ENCODE measurements around the gene TRIM37.
A peak's percentile ranks its signal among the peaks of the same experiment; 100 is the strongest.
"Not testable (repeated sequence)": the region's sequence is repeated elsewhere in the genome, so short reads cannot be mapped to it uniquely, and the experiment has no call there.

TRIM37 gene, protein sequence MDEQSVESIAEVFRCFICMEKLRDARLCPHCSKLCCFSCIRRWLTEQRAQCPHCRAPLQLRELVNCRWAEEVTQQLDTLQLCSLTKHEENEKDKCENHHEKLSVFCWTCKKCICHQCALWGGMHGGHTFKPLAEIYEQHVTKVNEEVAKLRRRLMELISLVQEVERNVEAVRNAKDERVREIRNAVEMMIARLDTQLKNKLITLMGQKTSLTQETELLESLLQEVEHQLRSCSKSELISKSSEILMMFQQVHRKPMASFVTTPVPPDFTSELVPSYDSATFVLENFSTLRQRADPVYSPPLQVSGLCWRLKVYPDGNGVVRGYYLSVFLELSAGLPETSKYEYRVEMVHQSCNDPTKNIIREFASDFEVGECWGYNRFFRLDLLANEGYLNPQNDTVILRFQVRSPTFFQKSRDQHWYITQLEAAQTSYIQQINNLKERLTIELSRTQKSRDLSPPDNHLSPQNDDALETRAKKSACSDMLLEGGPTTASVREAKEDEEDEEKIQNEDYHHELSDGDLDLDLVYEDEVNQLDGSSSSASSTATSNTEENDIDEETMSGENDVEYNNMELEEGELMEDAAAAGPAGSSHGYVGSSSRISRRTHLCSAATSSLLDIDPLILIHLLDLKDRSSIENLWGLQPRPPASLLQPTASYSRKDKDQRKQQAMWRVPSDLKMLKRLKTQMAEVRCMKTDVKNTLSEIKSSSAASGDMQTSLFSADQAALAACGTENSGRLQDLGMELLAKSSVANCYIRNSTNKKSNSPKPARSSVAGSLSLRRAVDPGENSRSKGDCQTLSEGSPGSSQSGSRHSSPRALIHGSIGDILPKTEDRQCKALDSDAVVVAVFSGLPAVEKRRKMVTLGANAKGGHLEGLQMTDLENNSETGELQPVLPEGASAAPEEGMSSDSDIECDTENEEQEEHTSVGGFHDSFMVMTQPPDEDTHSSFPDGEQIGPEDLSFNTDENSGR

DNA sequence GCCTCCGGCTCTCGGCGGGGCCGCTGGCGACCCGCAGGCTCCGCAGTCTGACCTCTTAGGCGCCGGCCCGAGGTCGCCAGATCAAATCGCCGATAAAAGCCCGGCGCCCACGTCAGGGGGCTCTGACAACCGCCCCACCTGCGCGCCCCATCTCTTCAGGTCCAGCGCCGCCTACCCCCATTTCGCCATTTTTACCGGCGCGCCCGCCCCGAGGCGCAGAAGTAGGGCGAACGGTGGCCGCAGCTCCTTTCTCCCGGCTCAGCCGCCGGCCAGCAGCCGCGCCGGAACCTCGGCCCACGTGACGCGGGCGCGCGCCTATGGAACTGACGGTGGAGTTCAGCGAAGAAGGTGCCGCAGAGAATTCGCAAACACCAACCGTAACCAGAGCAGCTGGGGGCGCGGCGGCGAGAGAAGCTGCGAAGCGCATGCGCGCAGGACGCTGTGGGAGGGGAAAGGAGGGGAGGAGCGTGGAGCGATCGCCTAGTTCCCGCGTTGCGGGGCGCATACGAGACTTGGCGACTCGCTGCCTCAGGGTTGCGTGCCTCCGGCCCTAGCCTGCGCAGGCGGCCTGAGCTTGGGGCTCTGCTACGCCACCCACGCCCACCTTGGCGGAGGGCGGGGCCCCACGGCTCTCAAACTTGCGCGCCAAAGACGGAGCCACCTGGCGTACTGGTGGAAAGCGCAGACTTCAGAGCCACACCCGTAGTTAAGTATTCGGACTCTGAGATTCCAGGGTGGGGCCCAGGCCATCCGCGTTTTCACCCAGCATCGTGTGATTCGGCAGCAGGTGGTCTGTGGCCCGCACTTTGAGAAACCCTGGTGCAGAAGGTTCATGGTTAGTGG is at the start of gene TRIM37:
TRIM37 (minus strand) TSS at position 418 of the 843 bp plus-strand sequence. CDS start 419 bp downstream, outside the sequence.
- peak; percentile 98 to 99 for DNase-seq (ENCODE audit: low read depth in 2 of 2)

DNA sequence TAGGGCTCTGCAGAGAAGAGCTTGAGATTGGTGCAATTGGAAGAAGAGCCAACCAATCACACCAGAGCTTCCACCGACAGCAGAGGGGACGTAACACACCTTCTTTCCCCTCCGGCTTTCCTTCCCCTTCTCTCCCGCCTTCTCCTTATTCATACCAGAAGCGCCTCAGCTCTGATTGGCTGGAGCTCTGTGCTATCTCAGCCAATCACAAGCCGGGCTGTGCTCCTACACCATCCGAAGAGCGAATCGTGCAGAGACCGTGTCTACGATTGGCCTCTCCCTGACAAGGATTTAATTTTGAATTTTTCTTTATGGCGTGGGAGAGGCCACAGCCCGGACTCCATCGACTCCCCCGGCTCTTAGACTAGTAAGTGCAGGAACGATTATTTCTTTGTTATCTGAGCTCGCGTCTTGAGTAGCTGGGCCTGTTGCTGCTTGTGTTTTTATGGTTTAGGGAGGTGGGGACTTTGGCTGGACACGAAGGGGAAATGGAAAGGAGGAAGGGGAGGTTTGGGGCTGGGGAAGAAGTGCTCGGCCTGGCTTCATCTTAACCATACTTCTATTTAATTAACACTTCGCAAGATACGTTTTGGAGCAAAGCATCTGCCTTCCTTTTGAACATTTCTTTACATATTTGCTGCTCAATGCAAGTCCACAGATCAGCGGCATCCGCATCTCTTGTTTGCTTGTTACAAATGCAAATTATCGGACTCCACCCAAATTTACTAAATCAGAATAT is 48.9 kb upstream of the TRIM37 start, which contains the start of gene PRR11:
PRR11 (plus strand) TSS at position 308 of the 739 bp plus-strand sequence. CDS start 14,007 bp downstream, outside the sequence.
- DNase-seq (ENCODE audit: low read depth in 2 of 2) = peak; percentile 90 to 92

GRCh38 chr17:59154721-59155438 is 48.2 kb upstream of the TRIM37 start, which contains the start of gene SKA2:
SKA2 (minus strand) TSS chr17:59155186; CDS start chr17:59155163, 23 bp downstream.
- DNase-seq (ENCODE audit: low read depth in 2 of 2) = peak; percentile 96

DNA sequence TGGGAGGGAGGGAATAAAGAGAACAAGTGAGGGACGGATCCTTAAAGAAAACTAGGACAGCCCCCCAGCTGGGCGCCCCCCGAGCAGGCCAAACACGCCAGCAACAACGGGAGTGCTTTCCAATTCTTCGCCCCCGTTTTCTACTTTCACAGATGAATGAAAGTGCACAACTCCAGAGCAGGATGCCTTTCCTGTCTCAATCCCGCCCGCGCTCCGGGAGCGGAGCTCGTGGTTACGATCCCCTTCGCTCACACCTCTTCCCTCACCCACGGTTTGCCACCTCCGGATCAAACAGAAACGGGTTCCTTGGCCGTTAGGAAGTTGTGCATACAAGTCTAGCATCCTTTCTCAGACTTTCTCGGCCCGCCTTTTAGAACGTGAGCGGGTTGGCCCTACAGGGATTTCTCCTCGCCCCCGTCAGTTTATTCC is 47.6 kb upstream of the TRIM37 start:
- peak in 1 of 2 donors; percentile 7 for DNase-seq (ENCODE audit: low read depth in 2 of 2)

- DNase-seq (ENCODE audit: low read depth in 2 of 2) = no peak
These were observed 46.2 kb upstream of the TRIM37 start for GRCh38 chr17:59152925-59153324.

DNA sequence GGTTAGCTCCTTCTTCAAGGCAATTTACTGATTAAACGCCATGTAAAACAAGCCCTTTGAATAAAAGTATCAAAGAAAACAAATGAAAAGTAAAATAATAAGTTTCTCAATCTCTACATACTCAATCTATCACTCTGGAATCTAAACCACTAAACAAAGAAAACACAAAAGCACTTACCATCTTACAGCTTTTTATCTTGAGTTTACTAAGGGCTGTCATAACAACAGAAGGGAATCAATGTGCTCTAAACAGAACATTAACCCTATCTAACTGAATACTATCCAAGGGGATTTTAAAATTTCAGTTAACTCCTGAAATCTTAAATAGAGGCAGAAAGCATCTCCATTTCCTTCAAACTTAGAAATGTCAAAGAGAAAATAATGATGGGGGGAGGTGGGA is 44.9 kb upstream of the TRIM37 start:
- no peak for DNase-seq (ENCODE audit: low read depth in 2 of 2)

DNA sequence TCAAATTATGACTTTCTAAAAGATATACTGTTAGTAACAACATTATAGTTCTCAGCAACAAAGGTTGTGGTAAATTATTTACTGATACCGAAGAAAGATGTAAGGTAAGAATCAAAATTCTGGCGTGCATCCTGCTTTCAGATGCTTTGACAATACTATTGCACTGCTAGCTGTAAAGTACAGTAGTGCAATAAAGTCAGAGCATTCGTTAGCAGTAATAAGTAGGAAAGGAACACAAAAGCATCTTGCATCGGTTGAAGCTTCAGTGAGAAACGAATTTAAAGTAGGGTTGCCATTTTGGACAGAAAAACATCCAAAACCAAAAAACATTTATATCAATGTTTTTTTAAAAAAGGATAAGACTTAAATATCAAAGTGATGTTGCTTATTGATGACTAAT is 44.3 kb upstream of the TRIM37 start:
- no peak for DNase-seq (ENCODE audit: low read depth in 2 of 2)

DNA sequence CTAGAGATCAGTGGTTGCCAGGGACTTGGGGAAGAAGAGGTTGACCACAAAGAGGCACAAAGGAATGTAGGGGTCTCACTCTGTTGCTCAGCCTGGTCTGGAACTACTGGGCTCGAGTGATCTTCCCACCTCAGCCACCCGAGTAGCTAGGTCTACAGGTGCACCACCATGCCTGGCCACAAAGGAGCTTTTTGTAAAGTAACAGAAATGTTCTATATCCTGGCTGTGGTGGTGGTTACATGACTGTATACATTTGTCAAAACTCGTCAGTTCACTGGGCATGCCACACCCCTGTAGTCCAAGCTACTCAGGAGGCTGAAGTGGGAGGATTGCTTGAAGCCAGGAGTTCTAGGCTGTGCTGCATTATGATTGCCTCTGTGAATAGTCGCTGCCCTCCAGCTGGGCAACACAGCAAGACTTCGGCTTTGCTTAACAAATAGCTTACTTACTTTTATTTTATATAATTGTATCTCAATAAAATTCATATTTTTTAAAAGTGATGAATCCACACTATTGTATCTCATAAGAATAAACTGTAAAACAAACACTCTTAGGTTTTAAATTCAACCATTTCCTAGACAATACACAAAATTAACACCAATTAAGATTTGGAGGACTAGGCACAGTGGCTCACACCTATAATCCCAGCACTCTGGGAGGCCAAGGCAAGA is 43.3 kb upstream of the TRIM37 start:
- no peak for DNase-seq (ENCODE audit: low read depth in 2 of 2)

GRCh38 chr17:59149051-59149450 is 42.4 kb upstream of the TRIM37 start:
- no peak for DNase-seq (ENCODE audit: low read depth in 2 of 2)

DNA sequence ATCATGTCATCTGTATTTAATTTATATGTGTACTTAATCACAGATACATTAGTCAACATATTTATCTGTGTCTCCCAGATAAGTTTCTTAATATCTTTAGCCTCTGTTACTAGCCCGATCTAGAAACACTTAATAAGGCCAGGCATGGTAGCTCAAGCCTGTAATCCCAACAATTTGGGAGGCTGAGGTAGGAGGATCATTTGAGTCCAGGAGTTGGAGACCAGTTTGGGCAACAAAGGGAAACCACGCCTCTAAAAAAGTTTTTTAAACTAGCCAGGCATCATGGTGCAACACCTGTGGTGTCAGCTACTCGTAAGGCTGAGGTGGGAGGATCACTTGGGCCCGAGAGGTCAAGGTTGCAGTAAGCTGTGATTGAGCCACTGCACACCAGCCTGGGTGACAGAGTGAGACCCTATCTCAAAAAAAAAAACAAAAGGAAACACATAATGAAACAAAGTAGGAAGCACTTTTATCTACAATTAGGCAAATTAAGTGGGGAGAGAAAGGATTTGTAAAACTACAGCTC is 39.0 kb upstream of the TRIM37 start:
- DNase-seq (ENCODE audit: low read depth in 2 of 2) = no peak

GRCh38 chr17:59141860-59142259 is 35.2 kb upstream of the TRIM37 start:
- DNase-seq (ENCODE audit: low read depth in 2 of 2) = no peak

DNA sequence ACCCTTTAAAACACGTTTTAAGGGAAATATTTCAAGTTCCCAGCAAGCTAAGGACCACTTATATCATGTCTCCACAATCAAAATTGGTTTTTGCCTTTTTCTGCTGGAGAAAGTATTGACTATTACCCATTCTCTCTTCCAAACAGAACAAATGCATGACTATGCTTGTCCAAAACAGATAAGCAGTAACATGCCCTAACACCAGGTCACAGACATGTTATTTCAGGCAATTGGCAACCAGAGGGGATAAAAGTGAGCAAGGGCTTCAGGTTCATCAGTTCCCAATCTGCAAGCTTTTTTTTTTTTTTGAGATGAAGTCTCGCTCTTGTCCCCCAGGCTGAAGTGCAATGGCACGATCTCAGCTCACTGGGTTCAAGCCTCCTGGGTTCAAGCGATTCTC is 33.3 kb upstream of the TRIM37 start:
- DNase-seq (ENCODE audit: low read depth in 2 of 2) = no peak

DNA sequence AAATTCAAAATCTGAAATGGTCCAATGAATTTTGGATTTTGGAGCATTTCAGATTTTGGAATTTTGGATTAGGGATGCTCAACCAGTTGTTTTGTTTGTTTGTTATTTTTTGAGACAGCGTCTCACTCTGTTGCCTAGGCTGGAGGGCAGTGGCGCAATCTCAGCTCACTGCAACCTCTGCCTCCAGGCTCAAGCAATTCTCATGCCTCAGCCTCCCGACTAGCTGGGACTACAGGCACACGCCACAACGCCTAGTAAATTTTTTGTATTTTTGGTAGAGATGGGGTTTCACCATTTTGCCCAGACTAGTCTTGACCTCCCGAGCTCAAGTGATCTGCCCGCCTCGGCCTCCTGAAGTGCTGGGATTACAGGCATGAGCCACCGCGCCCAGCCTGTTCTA is 31.7 kb upstream of the TRIM37 start:
- DNase-seq (ENCODE audit: low read depth in 2 of 2) = not testable (repeated sequence)

GRCh38 chr17:59131131-59131530 is 24.5 kb upstream of the TRIM37 start:
- no peak for DNase-seq (ENCODE audit: low read depth in 2 of 2)

- no peak for DNase-seq (ENCODE audit: low read depth in 2 of 2)
These were observed 23.1 kb upstream of the TRIM37 start for GRCh38 chr17:59129814-59130213.

- DNase-seq (ENCODE audit: low read depth in 2 of 2) = no peak
These were observed 20.2 kb upstream of the TRIM37 start for GRCh38 chr17:59126809-59127417.

GRCh38 chr17:59124665-59125064 is 18.0 kb upstream of the TRIM37 start:
- DNase-seq (ENCODE audit: low read depth in 2 of 2) = no peak

DNA sequence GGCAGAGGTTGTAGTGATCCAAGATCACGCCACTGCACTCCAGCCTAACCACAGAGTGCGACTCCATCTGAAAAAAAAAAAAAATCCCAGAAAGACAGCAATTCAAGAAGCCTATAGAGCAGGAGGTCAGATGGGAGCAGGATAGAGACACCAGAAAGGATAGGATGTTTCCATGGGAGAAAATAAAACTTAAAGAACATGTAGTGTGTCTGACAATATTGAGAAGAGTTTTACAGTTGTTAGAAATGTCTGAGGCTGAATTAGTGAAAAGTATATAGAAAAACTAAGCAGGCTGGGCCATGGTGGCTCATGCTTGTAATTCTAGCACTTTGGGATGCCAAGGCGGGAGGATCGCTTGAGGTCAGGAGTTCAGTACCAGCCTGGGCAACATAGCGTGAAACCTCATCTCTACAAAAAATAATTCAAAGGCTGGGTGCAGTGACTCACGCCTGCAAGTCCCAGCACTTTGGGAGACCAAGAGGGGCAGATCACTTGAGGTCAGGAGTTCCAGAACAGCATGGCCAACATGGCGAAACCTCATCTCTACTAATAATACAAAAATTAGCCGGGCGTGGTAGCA is 15.3 kb upstream of the TRIM37 start:
- DNase-seq (ENCODE audit: low read depth in 2 of 2) = no peak
